ENCODE measurements around the gene MAP7. TPM values are rescaled to one million over a fixed set of nuclear protein-coding genes. Genes with fewer than 3 reads are reported as not detected.

Gene MAP7
- total and polyA plus RNA-seq, 2 of the 13 experiments (the other 11 are each of a cell fraction or from before 2014, with no cell fraction given) = 0.04 TPM; not detected in 1

GRCh38 chr6:136470044-136470443 is 80.2 kb downstream of the MAP7 start:
- no peaks in the 10 kb centered on the region for H3K27me3 ChIP-seq (ENCODE audit: control insufficient read depth in 1 of 2, insufficient read depth in 2 of 2, low read length in 2 of 2)
- no peak overlapping the region for H3K9ac ChIP-seq (ENCODE audit: insufficient read depth, low read depth, low read length)
- DNase-seq (ENCODE audit: low spot score) (no peak), FAIRE-seq (no peak), ATAC-seq (no peak)
- in situ Hi-C loops (cut with HindIII; ENCODE audit: extremely low pct_ligation_motif_present, low pct_unique_long_range_greater_than_20kb) = no loop called here
- CTCF ChIA-PET (ENCODE audit: low intra/inter-chr PET ratio, low total read pairs) = no interaction called here
- no peak overlapping the region for H2AFZ ChIP-seq (ENCODE audit: low read length)
- no peaks in the 10 kb centered on the region for H3K36me3 ChIP-seq (replicated peaks in 1 of 2; ENCODE audit: control insufficient read depth in 1 of 2, insufficient read depth in 2 of 2, low read length in 2 of 2)
- H3K9me3 ChIP-seq (ENCODE audit: low read length) = no peaks in the 10 kb centered on the region
- no peaks in the 10 kb centered on the region for H3K79me2 ChIP-seq (ENCODE audit: insufficient read depth, low read length)
- H3K4me1 ChIP-seq (ENCODE audit: insufficient read depth, low read length) = no peaks in the 10 kb centered on the region
- H4K20me1 ChIP-seq (ENCODE audit: insufficient read depth, low read length) = no peaks in the 10 kb centered on the region
- TF ChIP-seq ZNF816 (CRISPR knock-in tag; IDR thresholded peaks at IDR 0.05; ENCODE audit: borderline replicate concordance) (no peak), CEBPB (IDR thresholded peaks at IDR 0.05; ENCODE audit: borderline replicate concordance, low read depth, low read length) (0 out of 2 replicates have a peak, but pooled peaks have one; percentile 7), ZMYM4 (CRISPR knock-in tag; IDR thresholded peaks at IDR 0.05) (no peak)
- BruUV-seq (replicated peaks) = no TSS peak
- no peak overlapping the region for H3K4me3 ChIP-seq (replicated peaks in 1 of 3; ENCODE audit: insufficient read depth in 1 of 3, low read depth in 2 of 3, low read length in 3 of 3)
- no peak overlapping the region for H3K27ac ChIP-seq (ENCODE audit: extremely low read length, insufficient read depth, low read length)
- POLR2A ChIA-PET = no interaction called here
- H3K4me2 ChIP-seq (ENCODE audit: low read depth, low read length) = no peak overlapping the region
- intact Hi-C loops (cut with micrococcal nuclease; ENCODE audit: unreplicated experiment) = no loop called here
- WGBS (ENCODE audit: low lambda C conversion rate) = 10% methylated on average over 5 of the region's 5 CpGs

- DNase-seq (ENCODE audit: low spot score) = no peak
- in situ Hi-C loops (cut with HindIII; ENCODE audit: extremely low pct_ligation_motif_present, low pct_unique_long_range_greater_than_20kb) = no loop called here
- TF ChIP-seq ZNF546 (CRISPR knock-in tag; conservative IDR thresholded peaks at IDR 0.05) (no peak), ZNF282 (IDR thresholded peaks at IDR 0.05; ENCODE audit: partially characterized antibody) (no peak), ZBTB7B (CRISPR knock-in tag; IDR thresholded peaks at IDR 0.05) (no peak), ATAD3A (CRISPR knock-in tag; IDR thresholded peaks at IDR 0.05) (no peak), HHEX (CRISPR knock-in tag; IDR thresholded peaks at IDR 0.05) (no peak), MIXL1 (CRISPR knock-in tag; IDR thresholded peaks at IDR 0.05) (no peak), ZNF598 (CRISPR knock-in tag; IDR thresholded peaks at IDR 0.05; ENCODE audit: borderline replicate concordance) (no peak), ZNF256 (CRISPR knock-in tag; conservative IDR thresholded peaks at IDR 0.05) (no peak), FOXA3 (CRISPR knock-in tag; IDR thresholded peaks at IDR 0.05) (no peak), ZBTB21 (CRISPR knock-in tag; IDR thresholded peaks at IDR 0.05) (no peak), CBX5 (CRISPR knock-in tag; IDR thresholded peaks at IDR 0.05; ENCODE audit: borderline replicate concordance) (no peak), ZNF564 (CRISPR knock-in tag; IDR thresholded peaks at IDR 0.05) (no peak), GLI4 (CRISPR knock-in tag; IDR thresholded peaks at IDR 0.05; ENCODE audit: borderline replicate concordance) (no peak), TCF7 (IDR thresholded peaks at IDR 0.05; ENCODE audit: low read depth) (no peak), SETDB1 (CRISPR knock-in tag; IDR thresholded peaks at IDR 0.05; ENCODE audit: borderline replicate concordance) (no peak)
- no peaks in the 10 kb centered on the region for H3K9me3 ChIP-seq (ENCODE audit: low read length)
- intact Hi-C loops (cut with micrococcal nuclease; ENCODE audit: unreplicated experiment) = no loop called here
- H3K36me3 ChIP-seq (replicated peaks in 1 of 2; ENCODE audit: control insufficient read depth in 1 of 2, insufficient read depth in 2 of 2, low read length in 2 of 2) = no peaks in the 10 kb centered on the region
- WGBS (ENCODE audit: low lambda C conversion rate) = 33% methylated on average over 2 of the region's 2 CpGs
- POLR2A ChIA-PET = no interaction called here
- H3K4me2 ChIP-seq (ENCODE audit: low read depth, low read length) = no peak overlapping the region
- CTCF ChIA-PET (ENCODE audit: low intra/inter-chr PET ratio, low total read pairs) = no interaction called here
- no peak for FAIRE-seq
- no peak overlapping the region for H3K27ac ChIP-seq (ENCODE audit: extremely low read length, insufficient read depth, low read length)
- no peaks in the 10 kb centered on the region for H3K27me3 ChIP-seq (ENCODE audit: control insufficient read depth in 1 of 2, insufficient read depth in 2 of 2, low read length in 2 of 2)
- no peaks in the 10 kb centered on the region for H4K20me1 ChIP-seq (ENCODE audit: insufficient read depth, low read length)
- no peak for ATAC-seq
- no TSS peak for BruUV-seq (replicated peaks)
- no peaks in the 10 kb centered on the region for H3K4me1 ChIP-seq (ENCODE audit: insufficient read depth, low read length)
- no peak overlapping the region for H2AFZ ChIP-seq (ENCODE audit: low read length)
- H3K79me2 ChIP-seq (ENCODE audit: insufficient read depth, low read length) = no peaks in the 10 kb centered on the region
- H3K9ac ChIP-seq (ENCODE audit: insufficient read depth, low read depth, low read length) = no peak overlapping the region
- H3K4me3 ChIP-seq (replicated peaks in 1 of 3; ENCODE audit: insufficient read depth in 1 of 3, low read depth in 2 of 3, low read length in 3 of 3) = no peak overlapping the region
Measured at GRCh38 chr6:136469154-136469553, 81.1 kb downstream of the MAP7 start.

All from HepG2 (cell line).